ENCODE data around the gene USP4.

The USP4 gene

DNA sequence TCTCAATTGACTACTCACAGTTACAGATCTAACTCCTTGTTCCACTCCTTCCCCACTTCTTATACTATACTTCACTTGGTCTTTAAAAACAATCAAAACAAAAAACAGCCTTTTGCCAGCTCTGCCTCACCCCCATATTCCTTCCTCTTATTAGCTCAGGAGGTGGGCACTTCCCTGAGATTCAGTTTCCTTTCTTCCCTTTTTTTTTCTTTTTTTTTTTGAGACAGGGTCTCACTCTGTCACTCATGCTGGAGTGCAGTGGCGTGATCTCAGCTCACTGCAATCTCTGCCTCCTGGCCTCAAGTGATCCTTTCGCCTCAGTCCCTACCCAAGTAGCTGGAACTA lies 69.7 kb downstream of the USP4 start:
- no peak overlapping the region for H3K4me3 ChIP-seq
- H3K9me3 ChIP-seq (ENCODE audit: low read depth, low read length) = no peaks in the 10 kb centered on the region
- H3K9ac ChIP-seq (ENCODE audit: insufficient read length) = no peak overlapping the region
- no peaks in the 10 kb centered on the region for H3K36me3 ChIP-seq (ENCODE audit: insufficient read depth, low read length)
- TF ChIP-seq FOXP2 (optimal IDR thresholded peaks at IDR 0.05; ENCODE audit: control extremely low read depth, extremely low read length, insufficient read depth) (no peak), POLR2AphosphoS5 (IDR thresholded peaks at IDR 0.05; ENCODE audit: borderline replicate concordance, low read depth, low read length) (no peak), EZH2 (IDR thresholded peaks at IDR 0.05) (no peak)
- H3K27ac ChIP-seq = no peak overlapping the region
- DNase-seq (ENCODE audit: low read depth, low spot score) = no peak

DNA sequence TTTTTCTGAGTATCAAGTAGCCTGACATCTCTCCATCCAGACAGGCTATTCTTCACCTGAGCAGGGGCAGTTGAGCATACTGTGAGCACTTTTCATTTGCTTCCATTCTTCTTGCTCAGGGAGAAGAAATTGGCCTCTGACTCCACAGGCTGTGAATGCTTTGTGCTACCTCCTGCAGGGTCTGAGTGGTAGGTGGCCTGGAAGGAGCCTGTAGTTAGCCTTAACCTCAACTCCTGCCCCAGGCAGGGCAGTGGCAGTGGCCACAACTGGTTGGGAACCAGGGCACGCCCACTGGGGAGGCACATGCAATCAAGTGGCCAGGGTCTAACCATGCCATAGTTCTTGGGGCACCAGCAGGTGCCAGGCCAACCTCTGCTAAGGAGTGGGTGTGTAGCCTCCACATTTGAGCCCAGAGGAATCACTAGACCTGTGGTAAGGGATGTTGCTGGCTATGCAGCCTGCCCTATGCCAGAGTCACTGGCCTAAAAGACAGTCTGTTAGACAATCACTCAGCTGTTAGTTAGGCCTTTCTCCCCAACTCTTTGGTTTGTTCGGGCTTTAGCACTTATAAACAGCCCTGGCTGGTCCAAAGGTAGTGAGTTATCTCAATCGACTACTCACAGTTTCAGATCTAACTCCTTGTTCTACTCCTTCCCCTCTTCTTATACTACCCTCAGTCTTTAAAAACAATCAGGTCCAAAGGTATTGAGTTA lies 70.3 kb downstream of the USP4 start:
- Histone ChIP-seq H3K27ac (no peak overlapping the region), H3K9ac (ENCODE audit: insufficient read length) (no peak overlapping the region), H3K36me3 (ENCODE audit: insufficient read depth, low read length) (no peaks in the 10 kb centered on the region), H3K4me3 (no peak overlapping the region), H3K9me3 (ENCODE audit: low read depth, low read length) (no peaks in the 10 kb centered on the region)
- DNase-seq (ENCODE audit: low read depth, low spot score) = no peak
- TF ChIP-seq FOXP2 (optimal IDR thresholded peaks at IDR 0.05; ENCODE audit: control extremely low read depth, extremely low read length, insufficient read depth) (no peak), POLR2AphosphoS5 (IDR thresholded peaks at IDR 0.05; ENCODE audit: borderline replicate concordance, low read depth, low read length) (no peak), EZH2 (IDR thresholded peaks at IDR 0.05) (no peak)

DNA sequence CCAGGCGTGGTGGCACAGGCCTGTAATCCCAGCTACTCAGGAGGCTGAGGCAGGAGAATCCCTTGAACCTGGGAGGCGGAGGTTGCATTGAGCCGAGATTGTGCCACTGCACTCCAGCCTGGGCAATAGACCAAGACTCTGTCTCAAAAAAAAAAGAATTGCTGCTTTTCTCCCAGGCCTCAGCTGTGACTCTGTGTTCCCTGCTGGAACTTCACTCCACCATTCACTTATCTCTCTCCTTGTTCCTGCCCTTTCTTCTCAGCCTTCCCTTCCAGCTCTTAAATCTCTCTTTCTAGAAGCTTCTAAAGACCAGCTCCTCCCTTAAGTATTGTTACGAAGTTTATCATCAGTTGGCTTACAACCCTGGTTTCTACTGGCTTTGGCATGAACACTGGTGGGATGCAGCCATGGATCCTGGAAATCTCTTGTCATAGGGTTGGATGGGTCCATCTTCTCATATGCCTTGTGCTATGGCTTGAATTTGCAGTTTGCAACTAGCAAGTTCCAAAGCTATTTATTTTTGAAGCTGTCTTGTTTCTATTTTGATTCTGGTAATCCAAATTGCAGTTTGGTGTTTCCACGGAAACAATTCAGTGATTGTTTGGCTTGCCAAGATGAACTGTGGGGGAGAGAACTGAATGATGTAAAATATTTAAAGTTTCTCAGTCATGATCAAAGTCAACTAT lies 73.3 kb downstream of the USP4 start:
- DNase-seq (ENCODE audit: low read depth, low spot score) = no peak
- Histone ChIP-seq H3K27ac (no peak overlapping the region), H3K4me3 (no peak overlapping the region), H3K36me3 (ENCODE audit: insufficient read depth, low read length) (no peaks in the 10 kb centered on the region), H3K9me3 (ENCODE audit: low read depth, low read length) (no peaks in the 10 kb centered on the region), H3K9ac (ENCODE audit: insufficient read length) (no peak overlapping the region)
- no peak for TF ChIP-seq EZH2 (IDR thresholded peaks at IDR 0.05)
- TF ChIP-seq POLR2AphosphoS5 (IDR thresholded peaks at IDR 0.05; ENCODE audit: borderline replicate concordance, low read depth, low read length) = no peak

DNA sequence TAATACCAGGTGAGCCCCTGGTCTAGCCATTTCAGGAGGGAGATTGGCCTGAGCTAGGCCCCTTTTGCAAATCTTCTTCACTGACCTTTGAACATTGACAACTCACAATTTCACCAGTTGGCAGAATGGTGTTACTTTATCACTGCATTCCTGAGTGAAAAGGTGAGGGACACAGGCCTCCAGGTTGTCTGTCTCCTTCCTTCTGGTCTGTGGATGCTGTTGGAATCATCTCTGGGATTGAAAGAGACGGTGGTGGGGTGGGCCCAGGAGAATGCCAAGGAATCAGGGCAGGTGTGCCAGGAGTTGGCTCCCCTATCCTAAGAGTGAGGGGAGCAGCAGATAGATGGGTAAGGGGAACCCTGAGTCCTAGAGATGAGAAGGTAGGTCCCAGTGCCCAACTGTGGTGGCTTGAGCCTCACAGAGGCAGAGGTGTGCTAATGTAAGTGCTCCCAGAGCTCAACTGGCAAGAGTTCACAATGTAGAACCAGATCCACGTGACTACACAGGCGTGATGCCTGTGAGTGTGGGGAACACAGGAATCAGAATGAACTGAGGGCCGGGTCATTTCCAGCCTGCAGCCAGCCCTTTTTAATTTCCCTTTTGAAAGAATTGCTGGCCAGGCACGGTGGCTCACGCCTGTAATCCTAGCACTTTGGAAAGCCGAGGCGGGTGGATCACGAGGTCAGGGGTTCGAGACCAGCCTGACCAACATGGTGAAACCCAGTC lies 74.0 kb downstream of the USP4 start:
- TF ChIP-seq EZH2 (IDR thresholded peaks at IDR 0.05) = no peak
- no peak for TF ChIP-seq POLR2AphosphoS5 (IDR thresholded peaks at IDR 0.05; ENCODE audit: borderline replicate concordance, low read depth, low read length)
- TF ChIP-seq FOXP2 (optimal IDR thresholded peaks at IDR 0.05; ENCODE audit: control extremely low read depth, extremely low read length, insufficient read depth) = no peak

DNA sequence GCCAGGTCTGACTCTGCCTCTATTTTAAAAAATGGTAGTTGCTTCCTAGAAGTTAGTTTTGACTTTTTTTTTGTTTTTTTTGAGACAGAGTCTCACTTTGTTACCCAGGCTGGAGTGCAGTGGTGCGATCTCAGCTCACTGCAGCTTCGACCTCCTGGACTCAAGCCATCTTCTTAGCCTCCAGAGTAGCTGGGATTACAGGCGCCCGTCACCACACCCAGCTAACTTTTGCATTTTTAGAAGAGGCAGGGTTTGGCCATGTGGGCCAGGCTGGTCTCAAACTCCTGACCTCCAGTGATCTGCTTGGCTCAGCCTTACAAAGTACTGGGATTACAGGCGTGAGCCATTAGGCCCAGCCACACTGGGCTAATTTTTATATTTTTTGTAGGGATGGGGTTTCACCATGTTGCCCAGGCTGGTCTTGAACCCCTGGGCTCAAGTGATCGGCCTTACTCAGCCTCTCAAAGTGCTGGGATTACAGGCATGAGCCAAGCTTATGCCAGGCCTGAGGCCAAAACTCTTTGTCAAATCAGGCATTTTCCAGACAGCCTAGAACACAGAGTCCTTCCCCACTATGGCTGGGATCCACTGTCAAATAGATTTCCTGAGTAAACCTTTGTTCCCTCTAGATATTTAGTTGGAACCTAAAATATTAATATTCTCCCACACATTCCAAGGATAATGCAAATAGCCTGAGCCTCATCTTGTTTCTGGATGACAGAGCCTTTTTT lies 76.5 kb downstream of the USP4 start:
- no peak for TF ChIP-seq EZH2 (IDR thresholded peaks at IDR 0.05)
- no peak for TF ChIP-seq FOXP2 (optimal IDR thresholded peaks at IDR 0.05; ENCODE audit: control extremely low read depth, extremely low read length, insufficient read depth)
- no peak for TF ChIP-seq POLR2AphosphoS5 (IDR thresholded peaks at IDR 0.05; ENCODE audit: borderline replicate concordance, low read depth, low read length)
- no peak overlapping the region for H3K4me3 ChIP-seq
- no peaks in the 10 kb centered on the region for H3K36me3 ChIP-seq (ENCODE audit: insufficient read depth, low read length)
- no peak for DNase-seq (ENCODE audit: low read depth, low spot score)
- H3K9ac ChIP-seq (ENCODE audit: insufficient read length) = no peak overlapping the region
- H3K27ac ChIP-seq = no peak overlapping the region
- no peaks in the 10 kb centered on the region for H3K9me3 ChIP-seq (ENCODE audit: low read depth, low read length)

More for the DNA sequence above, 74.0 kb downstream of the USP4 start:
- H3K9ac ChIP-seq (ENCODE audit: insufficient read length) = no peak overlapping the region
- H3K27ac ChIP-seq = no peak overlapping the region
- no peak for DNase-seq (ENCODE audit: low read depth, low spot score)
- no peaks in the 10 kb centered on the region for H3K36me3 ChIP-seq (ENCODE audit: insufficient read depth, low read length)
- H3K4me3 ChIP-seq = no peak overlapping the region
- no peaks in the 10 kb centered on the region for H3K9me3 ChIP-seq (ENCODE audit: low read depth, low read length)

DNA sequence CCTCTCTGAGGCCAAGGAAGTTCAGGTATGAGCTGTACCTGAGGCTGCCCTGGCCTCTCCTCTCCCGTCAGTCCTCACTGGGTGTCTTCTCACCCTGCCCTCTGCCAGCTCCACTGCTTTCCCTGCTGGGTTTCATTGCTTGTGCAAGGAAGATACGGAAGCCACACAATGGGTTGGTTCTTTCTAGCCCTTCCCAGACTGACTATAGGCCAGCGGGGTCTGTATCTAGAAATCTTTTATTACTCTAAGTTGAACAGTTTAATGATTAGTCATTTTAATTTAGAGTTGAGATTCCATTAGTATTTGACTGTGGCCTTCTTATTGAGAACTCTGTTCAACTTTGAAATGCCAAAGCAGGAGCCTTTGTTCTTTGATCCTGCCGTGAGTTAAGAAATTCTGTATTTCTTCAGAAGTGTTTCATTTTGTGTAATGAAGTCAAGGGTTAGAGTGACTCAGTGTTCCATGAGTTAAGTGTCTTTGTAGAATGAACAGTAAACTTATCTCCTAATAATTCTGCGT lies 79.0 kb downstream of the USP4 start:
- DNase-seq (ENCODE audit: low read depth, low spot score) = no peak
- Histone ChIP-seq H3K36me3 (ENCODE audit: insufficient read depth, low read length) (no peaks in the 10 kb centered on the region), H3K9ac (ENCODE audit: insufficient read length) (no peak overlapping the region), H3K9me3 (ENCODE audit: low read depth, low read length) (no peaks in the 10 kb centered on the region), H3K27ac (no peak overlapping the region), H3K4me3 (no peak overlapping the region)
- TF ChIP-seq FOXP2 (optimal IDR thresholded peaks at IDR 0.05; ENCODE audit: control extremely low read depth, extremely low read length, insufficient read depth) (no peak), POLR2AphosphoS5 (IDR thresholded peaks at IDR 0.05; ENCODE audit: borderline replicate concordance, low read depth, low read length) (no peak), EZH2 (IDR thresholded peaks at IDR 0.05) (no peak)

DNA sequence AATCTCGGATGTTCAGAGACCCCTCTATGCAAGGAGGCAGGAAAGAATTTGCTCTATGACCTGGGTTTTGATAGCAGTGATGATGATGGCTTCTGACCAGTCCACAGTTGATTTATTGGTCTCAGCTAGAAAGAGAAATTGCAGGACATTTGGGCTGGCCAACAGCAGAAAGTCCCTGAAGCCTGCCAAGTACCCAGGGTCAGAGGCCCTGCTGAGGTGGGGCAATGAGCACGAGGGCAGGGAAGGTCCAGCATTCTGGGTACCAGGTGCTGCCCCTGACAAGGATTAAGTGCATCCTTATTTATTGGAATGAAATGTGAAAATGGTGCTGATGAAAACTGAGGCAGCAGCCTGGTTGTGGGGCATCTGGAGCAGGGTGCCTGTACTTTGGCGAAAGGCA lies 82.7 kb downstream of the USP4 start:
- TF ChIP-seq EZH2 (IDR thresholded peaks at IDR 0.05) (no peak), FOXP2 (optimal IDR thresholded peaks at IDR 0.05; ENCODE audit: control extremely low read depth, extremely low read length, insufficient read depth) (no peak), POLR2AphosphoS5 (IDR thresholded peaks at IDR 0.05; ENCODE audit: borderline replicate concordance, low read depth, low read length) (no peak)
- Histone ChIP-seq H3K9me3 (ENCODE audit: low read depth, low read length) (no peaks in the 10 kb centered on the region), H3K9ac (ENCODE audit: insufficient read length) (no peak overlapping the region), H3K4me3 (no peak overlapping the region), H3K36me3 (ENCODE audit: insufficient read depth, low read length) (no peaks in the 10 kb centered on the region), H3K27ac (no peak overlapping the region)
- DNase-seq (ENCODE audit: low read depth, low spot score) = no peak

Measured in SK-N-MC (cell line).